Cardiac fibroblast (primary cell): ENCODE measurements around the gene ERC2.

Source experiments
- DNase-seq, 2 donors: peaks; one replicate each; pipeline versions ENCODE4 v3.0.0 to v3.0.0-alpha.2; 2010; ENCODE audit warnings: low read depth in 2 of 2
- H3K4me3 ChIP-seq, 2 donors: replicated peaks in 1 of 2; 1 replicate in 1 of 2; 2 replicates in 1 of 2; pipeline ENCODE4 v1.5.1; 2011; ENCODE audit warnings: low read depth in 2 of 2, low read length in 2 of 2, mild to moderate bottlenecking in 2 of 2, moderate library complexity in 1 of 2
- CTCF ChIP-seq: IDR thresholded peaks from one replicate; pipeline ENCODE4 v1.5.1; 2011; ENCODE audit warnings: low read depth, mild to moderate bottlenecking, low read length, inconsistent platforms

The ERC2 gene

GRCh38 chr3:56295161-56295560 is 173.1 kb downstream of the ERC2 start:
- no peak for TF ChIP-seq CTCF
- no peak for DNase-seq
- H3K4me3 ChIP-seq, result no peak overlapping the region

- no peak for TF ChIP-seq CTCF
- H3K4me3 ChIP-seq, result no peak overlapping the region
- peak; percentile 21 to 43 for DNase-seq
Measured at GRCh38 chr3:56294286-56294685, 174.0 kb downstream of the ERC2 start.

- no peak overlapping the region for H3K4me3 ChIP-seq
- TF ChIP-seq CTCF, result no peak
- peak; percentile 62 to 92 for DNase-seq
Measured at GRCh38 chr3:56291953-56292352, 176.3 kb downstream of the ERC2 start.

GRCh38 chr3:56291244-56291680 is 177.0 kb downstream of the ERC2 start:
- H3K4me3 ChIP-seq, result no peak overlapping the region
- TF ChIP-seq CTCF, result no peak
- peak; percentile 94 to 98 for DNase-seq

- no peak for DNase-seq
- no peak overlapping the region for H3K4me3 ChIP-seq
- TF ChIP-seq CTCF, result no peak
Measured at GRCh38 chr3:56290374-56290773, 177.9 kb downstream of the ERC2 start.

GRCh38 chr3:56288258-56288657 is 180.0 kb downstream of the ERC2 start:
- H3K4me3 ChIP-seq, result no peak overlapping the region
- no peak for DNase-seq
- TF ChIP-seq CTCF, result no peak

- H3K4me3 ChIP-seq, result no peak overlapping the region
- no peak for TF ChIP-seq CTCF
- peak; percentile 67 to 93 for DNase-seq
Measured at GRCh38 chr3:56282341-56282740, 185.9 kb downstream of the ERC2 start.
